ELR (cell line): ENCODE measurements around the gene ALDH1A3.
A peak's percentile ranks its signal among the peaks of the same experiment; 100 is the strongest.

ENCODE experiments used
- DNase-seq: peaks from one replicate; pipeline ENCODE4 v3.0.0-alpha.2; 2015; ENCODE audit warnings: low read depth

The ALDH1A3 gene

GRCh38 chr15:100901702-100902435 lies 22.2 kb downstream of the ALDH1A3 start:
- DNase-seq, result peak; percentile 17

- DNase-seq, result peak; percentile 80
These were observed 23.0 kb downstream of the ALDH1A3 start for GRCh38 chr15:100902436-100903167.

DNA sequence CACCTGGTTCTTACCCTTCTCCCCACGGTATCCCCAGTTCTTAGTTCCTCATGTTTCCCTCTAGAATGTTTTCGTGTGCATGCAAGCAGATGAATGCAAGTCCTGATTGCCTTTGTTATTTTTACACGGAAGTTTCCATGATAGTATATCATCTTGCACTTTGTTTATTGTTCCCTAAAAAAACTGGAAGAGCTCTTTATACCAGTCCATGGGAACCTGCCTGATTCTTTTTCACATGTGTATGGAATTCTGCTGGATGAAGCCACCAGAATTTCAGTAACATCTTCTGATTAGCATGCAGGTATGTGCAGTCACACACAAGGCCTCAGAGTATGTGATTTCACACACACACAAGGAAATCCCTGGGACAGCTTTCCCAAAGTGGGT lies 23.5 kb downstream of the ALDH1A3 start:
- no peak for DNase-seq

DNA sequence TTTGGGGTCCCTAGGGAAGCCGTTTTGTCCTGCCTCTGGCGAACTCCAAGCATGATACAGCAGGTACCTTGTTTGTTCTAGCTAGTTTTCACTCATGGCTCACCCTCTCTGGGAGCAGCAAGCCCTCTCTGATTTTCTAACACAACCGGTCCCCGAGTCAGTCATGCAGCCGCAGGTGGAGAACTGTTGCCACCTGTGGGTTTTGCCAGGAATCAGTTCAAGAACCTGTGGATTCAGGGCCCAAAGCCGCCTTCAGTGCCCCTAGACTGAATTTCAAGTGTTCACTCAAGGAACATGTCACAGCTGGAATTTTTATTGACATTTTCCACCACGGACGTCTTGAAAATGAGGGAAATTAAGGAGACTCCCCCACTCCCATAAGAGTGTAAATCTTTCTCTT lies 26.2 kb downstream of the ALDH1A3 start:
- no peak for DNase-seq

- no peak for DNase-seq
These were observed 28.8 kb downstream of the ALDH1A3 start for GRCh38 chr15:100908466-100908865.

- DNase-seq, result no peak
These were observed 29.9 kb downstream of the ALDH1A3 start for GRCh38 chr15:100909565-100909964.

- peak; percentile 9 for DNase-seq
These were observed 30.6 kb downstream of the ALDH1A3 start for GRCh38 chr15:100909989-100910955.

- DNase-seq, result no peak
These were observed 31.5 kb downstream of the ALDH1A3 start for GRCh38 chr15:100911086-100911485.

- no peak for DNase-seq
These were observed 34.3 kb downstream of the ALDH1A3 start for GRCh38 chr15:100913961-100914360.

DNA sequence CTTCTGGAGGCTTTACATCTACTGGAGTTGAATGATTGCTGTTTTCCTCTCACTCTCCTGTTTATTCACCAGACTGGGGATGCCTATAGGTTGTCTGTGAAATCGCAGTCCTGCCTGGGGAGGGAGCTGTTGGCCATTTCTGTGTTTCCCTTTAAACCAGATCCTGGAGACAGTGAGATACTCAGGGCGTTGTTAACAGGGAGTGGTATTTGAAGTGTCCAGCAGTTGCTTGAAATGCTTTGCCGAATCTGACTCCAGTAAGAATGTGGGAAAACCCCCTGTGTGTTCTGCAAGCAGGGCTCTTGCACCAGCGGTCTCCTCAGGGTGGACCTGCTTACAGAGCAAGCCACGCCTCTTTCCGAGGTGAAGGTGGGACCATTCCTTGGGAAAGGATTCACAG lies 35.2 kb downstream of the ALDH1A3 start:
- DNase-seq, result peak; percentile 45

- DNase-seq, result peak; percentile 84
These were observed 38.5 kb downstream of the ALDH1A3 start for GRCh38 chr15:100918034-100918689.

GRCh38 chr15:100918690-100919480 lies 39.3 kb downstream of the ALDH1A3 start, which contains the start of gene LRRK1:
LRRK1 (plus strand) TSS chr15:100919357; CDS start chr15:100924633, 5,276 bp downstream.
- DNase-seq, result peak; percentile 61

DNA sequence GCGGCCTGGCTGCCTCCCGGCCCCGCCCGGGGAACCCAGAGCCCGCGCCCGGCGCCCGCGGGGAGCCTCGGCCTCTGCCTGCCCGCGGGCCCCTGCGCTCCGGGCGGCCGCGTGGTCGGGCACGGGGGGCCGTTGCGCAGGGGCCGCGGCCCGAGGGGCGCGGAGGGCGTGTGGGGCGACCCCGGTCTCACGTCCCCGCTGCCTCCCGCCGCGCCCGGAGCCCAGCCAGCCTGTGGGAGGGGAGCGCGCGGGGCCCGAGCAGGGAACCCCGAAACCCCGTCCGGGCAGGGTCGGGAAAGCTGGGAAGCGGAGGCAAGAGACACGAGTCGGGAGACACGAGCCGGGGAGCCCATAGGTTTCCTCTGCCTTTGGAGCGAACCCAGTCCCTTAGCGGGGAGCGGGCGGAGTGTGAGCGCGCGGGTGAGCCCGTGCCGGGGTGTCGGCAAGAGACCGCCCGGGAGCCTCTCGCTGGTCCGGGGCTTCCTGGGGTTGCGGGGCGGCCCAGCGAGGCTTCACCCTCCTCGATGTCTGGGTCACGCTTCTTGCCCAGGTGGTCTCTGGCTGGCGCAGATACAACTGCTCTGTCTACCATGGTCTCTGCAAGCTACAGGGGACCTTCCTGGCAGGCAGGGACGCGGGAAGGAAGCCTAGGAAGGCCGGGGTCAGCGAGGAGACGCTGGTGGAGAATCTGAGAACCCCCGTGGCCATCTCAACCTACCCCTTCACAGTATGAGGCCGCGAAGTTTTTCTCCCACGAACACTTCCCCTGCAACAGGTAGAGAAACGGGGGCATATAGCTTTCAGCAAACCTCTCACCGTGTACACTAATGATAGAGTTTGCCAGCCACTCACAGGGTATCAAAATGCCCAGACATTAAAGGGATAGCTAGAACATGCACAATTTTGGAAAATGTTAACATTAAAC lies 40.1 kb downstream of the ALDH1A3 start:
- peak; percentile 60 for DNase-seq

- no peak for DNase-seq
These were observed 41.0 kb downstream of the ALDH1A3 start for GRCh38 chr15:100920516-100921135.

DNA sequence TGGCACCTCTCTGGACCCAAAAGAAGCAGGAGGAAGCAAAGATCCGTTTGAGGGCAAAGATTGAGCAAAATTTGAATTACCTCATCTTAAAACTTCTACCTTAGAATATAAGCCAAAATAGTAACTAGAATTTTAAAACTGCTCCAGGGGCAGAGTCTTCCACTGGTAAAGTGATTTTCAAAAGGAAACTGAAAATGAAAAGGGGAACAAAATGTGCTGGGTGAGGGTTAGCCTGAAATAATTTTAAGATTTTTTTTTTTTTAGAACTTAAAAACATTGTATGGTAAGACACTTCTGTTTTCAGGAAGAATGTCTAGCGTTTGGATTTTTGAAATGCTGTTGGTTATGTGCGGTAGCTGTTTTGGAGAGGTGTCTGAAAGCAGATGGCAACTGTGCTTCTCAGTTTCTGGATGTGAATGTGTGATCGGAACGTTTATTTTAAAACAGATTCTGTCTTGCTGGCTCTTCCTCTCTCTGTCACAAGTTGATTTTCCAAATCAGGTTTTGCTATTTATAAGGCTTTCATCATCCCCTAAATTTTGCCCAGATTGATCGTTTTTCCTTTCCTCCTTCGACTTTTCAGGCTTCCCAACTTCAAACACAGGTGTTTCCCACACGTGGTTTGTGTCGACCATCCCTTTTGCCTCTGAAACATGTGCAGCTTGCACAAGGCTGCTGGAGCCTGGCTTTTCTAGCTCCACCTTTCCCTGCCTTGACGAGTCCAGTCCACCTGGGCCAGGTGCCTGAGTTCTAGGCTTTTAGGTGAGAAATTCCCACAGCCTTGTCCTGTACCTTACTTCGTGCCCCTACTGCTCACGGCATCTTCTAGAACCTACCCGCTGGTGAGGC lies 42.8 kb downstream of the ALDH1A3 start:
- no peak for DNase-seq

DNA sequence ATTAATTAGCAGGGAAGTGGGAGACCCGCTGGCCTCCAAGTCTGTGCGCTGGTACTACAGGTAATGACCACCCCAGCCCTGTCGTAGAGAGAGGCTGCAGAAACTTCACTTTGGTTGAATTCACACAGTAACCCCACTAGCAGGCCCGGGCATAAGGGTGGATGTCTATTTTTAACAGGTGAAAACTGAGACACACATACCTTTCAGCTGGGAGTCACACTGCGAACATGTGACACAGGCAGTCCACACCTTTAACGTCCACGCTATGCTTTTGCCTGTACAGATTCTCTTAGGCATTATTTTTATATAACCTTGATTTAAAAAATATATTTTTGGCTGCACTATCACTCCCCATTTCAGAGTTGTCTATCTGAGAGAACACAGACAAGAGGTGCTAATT lies 43.4 kb downstream of the ALDH1A3 start:
- no peak for DNase-seq

- no peak for DNase-seq
These were observed 44.3 kb downstream of the ALDH1A3 start for GRCh38 chr15:100923902-100924301.

DNA sequence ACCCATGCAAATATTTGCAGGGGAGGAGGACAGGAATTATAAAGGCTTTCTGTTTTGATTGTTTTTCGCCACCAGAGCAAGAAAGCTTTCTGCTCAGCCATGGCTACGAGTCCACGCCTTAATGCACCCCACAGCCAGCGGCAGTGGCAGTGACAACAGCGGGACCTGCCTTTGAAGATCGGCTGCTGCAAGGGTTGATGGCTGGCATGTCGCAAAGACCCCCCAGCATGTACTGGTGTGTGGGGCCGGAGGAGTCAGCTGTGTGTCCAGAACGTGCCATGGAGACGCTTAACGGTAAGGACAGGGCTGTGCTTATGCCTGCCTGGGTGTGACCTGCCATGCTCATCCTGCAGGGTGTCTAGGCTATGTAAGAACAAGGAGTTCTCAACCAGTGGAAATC lies 44.8 kb downstream of the ALDH1A3 start:
- DNase-seq, result no peak
